K562 (cell line): ENCODE data around the gene MB21D2. TPM values are rescaled to one million over a fixed set of nuclear protein-coding genes. Genes with fewer than 3 reads are reported as not detected.

ENCODE experiments used
- PRMT5 ChIP-seq: sonication (generic); formaldehyde crosslinking; IDR thresholded peaks from 2 replicates; pipeline ENCODE4 v1.5.0; 2020; ENCODE audit warnings: missing genetic modification reagents
- TCF7 ChIP-seq: sonication (generic); IDR thresholded peaks from 2 replicates; pipeline ENCODE4 v1.6.1; 2016; ENCODE audit warnings: antibody characterized with exemption, borderline replicate concordance
- polyA plus RNA-seq, 8 experiments: library from polyadenylated mRNA; depleted of rRNA in 4 of 8; stranded (reverse) in 5 of 8; unstranded in 3 of 8; fragments of >200 nt; fragmentation: Nextera tagmentation in 2 of 8; fragmentation: Illumina TruSeq in 1 of 8; extraction: Ambion mirVana in 2 of 8; extraction: Trizol in 1 of 8; gene quantifications; 2 replicates each; pipeline versions ENCODE4 v1.2.1 to v1.2.3, GENCODE V29; 2011 to 2014; ENCODE audit warnings: inconsistent platforms in 1 of 8, missing spikeins in 1 of 8
- total RNA-seq, 7 experiments: library from RNA; depleted of rRNA in 6 of 7; stranded (reverse); fragments of >200 nt in 6 of 7; fragmentation: Illumina TruSeq in 2 of 7; extraction: Trizol in 2 of 7; gene quantifications; 2 replicates each; pipeline versions ENCODE4 v1.2.1 to v1.2.3, GENCODE V29; 2011 to 2021; ENCODE audit warnings: low replicate concordance in 1 of 7
- TF ChIP-seq, protein P1 (sequence below): fragments of 450-650 bp; IDR thresholded peaks from 2 replicates; pipeline ENCODE4 v1.7.1; 2018; ENCODE audit warnings: mild to moderate bottlenecking, low read depth; ENCODE audit not compliant: partially characterized antibody
- TF ChIP-seq, protein P2 (sequence below): fragments of 450-650 bp; IDR thresholded peaks from 2 replicates; pipeline ENCODE4 v1.6.1; 2017; ENCODE audit warnings: antibody characterized with exemption, mild to moderate bottlenecking
- TF ChIP-seq, protein P3 (sequence below): fragments of 250-450 bp; sonication (Bioruptor Pico); IDR thresholded peaks from 2 replicates; pipeline ENCODE4 v1.5.0; 2022; ENCODE audit warnings: mild to moderate bottlenecking

The MB21D2 gene
- total and polyA plus RNA-seq, 9 of the 15 experiments (the other 6 are each of a cell fraction or from before 2014, with no cell fraction given) = 0.01 TPM; not detected in 8

DNA sequence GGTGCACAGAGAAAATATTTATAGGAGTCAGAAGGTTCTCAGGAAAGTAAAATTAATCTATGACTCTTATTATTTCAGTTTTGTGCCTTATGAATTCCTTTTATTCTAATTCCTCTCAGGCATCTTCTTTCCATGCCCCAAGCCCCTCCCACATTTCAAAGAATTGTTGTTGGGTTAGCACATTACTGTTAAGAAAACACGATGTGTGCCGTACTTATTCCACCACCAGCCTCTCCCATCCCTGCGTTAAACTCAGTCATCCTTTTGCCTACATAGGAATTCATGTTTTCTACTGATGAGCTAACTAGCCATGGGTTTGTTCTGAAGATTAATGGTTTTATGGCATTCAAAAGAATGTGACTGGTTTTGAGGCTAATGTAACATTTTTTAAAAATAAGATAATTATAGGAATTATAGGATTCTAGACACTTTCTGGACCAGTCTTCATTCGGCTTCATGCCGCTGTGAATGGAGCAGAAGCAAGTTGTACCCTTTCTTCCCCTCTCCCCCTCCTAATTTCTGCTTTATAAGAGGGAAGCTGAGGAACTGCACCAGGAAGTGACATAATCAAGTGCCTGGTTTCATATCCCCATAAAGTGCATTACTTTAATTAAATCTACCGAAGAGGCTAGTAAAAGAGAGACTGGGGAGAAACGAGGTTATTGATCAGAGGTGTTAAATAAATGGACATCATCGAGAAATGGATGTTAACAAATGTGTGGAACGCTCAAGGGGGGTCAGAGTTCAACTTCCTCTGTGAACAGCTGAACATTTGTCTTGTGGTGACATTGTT lies 12.3 kb upstream of the MB21D2 start (continued):
- TF ChIP-seq, protein P1, sequence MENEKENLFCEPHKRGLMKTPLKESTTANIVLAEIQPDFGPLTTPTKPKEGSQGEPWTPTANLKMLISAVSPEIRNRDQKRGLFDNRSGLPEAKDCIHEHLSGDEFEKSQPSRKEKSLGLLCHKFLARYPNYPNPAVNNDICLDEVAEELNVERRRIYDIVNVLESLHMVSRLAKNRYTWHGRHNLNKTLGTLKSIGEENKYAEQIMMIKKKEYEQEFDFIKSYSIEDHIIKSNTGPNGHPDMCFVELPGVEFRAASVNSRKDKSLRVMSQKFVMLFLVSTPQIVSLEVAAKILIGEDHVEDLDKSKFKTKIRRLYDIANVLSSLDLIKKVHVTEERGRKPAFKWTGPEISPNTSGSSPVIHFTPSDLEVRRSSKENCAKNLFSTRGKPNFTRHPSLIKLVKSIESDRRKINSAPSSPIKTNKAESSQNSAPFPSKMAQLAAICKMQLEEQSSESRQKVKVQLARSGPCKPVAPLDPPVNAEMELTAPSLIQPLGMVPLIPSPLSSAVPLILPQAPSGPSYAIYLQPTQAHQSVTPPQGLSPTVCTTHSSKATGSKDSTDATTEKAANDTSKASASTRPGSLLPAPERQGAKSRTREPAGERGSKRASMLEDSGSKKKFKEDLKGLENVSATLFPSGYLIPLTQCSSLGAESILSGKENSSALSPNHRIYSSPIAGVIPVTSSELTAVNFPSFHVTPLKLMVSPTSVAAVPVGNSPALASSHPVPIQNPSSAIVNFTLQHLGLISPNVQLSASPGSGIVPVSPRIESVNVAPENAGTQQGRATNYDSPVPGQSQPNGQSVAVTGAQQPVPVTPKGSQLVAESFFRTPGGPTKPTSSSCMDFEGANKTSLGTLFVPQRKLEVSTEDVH = no peak
- TF ChIP-seq, protein P2, sequence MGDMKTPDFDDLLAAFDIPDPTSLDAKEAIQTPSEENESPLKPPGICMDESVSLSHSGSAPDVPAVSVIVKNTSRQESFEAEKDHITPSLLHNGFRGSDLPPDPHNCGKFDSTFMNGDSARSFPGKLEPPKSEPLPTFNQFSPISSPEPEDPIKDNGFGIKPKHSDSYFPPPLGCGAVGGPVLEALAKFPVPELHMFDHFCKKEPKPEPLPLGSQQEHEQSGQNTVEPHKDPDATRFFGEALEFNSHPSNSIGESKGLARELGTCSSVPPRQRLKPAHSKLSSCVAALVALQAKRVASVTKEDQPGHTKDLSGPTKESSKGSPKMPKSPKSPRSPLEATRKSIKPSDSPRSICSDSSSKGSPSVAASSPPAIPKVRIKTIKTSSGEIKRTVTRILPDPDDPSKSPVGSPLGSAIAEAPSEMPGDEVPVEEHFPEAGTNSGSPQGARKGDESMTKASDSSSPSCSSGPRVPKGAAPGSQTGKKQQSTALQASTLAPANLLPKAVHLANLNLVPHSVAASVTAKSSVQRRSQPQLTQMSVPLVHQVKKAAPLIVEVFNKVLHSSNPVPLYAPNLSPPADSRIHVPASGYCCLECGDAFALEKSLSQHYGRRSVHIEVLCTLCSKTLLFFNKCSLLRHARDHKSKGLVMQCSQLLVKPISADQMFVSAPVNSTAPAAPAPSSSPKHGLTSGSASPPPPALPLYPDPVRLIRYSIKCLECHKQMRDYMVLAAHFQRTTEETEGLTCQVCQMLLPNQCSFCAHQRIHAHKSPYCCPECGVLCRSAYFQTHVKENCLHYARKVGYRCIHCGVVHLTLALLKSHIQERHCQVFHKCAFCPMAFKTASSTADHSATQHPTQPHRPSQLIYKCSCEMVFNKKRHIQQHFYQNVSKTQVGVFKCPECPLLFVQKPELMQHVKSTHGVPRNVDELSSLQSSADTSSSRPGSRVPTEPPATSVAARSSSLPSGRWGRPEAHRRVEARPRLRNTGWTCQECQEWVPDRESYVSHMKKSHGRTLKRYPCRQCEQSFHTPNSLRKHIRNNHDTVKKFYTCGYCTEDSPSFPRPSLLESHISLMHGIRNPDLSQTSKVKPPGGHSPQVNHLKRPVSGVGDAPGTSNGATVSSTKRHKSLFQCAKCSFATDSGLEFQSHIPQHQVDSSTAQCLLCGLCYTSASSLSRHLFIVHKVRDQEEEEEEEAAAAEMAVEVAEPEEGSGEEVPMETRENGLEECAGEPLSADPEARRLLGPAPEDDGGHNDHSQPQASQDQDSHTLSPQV = no peak
- TF ChIP-seq PRMT5 (CRISPR knock-in tag) (no peak), TCF7 (no peak)
- TF ChIP-seq, protein P3, sequence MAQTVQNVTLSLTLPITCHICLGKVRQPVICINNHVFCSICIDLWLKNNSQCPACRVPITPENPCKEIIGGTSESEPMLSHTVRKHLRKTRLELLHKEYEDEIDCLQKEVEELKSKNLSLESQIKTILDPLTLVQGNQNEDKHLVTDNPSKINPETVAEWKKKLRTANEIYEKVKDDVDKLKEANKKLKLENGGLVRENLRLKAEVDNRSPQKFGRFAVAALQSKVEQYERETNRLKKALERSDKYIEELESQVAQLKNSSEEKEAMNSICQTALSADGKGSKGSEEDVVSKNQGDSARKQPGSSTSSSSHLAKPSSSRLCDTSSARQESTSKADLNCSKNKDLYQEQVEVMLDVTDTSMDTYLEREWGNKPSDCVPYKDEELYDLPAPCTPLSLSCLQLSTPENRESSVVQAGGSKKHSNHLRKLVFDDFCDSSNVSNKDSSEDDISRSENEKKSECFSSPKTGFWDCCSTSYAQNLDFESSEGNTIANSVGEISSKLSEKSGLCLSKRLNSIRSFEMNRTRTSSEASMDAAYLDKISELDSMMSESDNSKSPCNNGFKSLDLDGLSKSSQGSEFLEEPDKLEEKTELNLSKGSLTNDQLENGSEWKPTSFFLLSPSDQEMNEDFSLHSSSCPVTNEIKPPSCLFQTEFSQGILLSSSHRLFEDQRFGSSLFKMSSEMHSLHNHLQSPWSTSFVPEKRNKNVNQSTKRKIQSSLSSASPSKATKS (CRISPR knock-in tag) = no peak
